Panc1 (cell line): ENCODE results near the gene KCNA4.

Experiments used
- CTCF ChIP-seq: fragments of 450-650 bp; IDR thresholded peaks from 2 replicates; pipeline ENCODE4 v1.5.1; 2017; ENCODE audit warnings: mild to moderate bottlenecking
- POLR2AphosphoS5 ChIP-seq: IDR thresholded peaks from 2 replicates; pipeline ENCODE4 v1.6.1; 2012; ENCODE audit warnings: mild to moderate bottlenecking, low read depth, low read length, moderate library complexity
- REST ChIP-seq, 2 experiments: IDR thresholded peaks; 2 replicates each; pipeline ENCODE4 v1.6.1; 2011 to 2012; ENCODE audit warnings: low read depth in 2 of 2, control low read depth in 1 of 2, low read length in 1 of 2, mild to moderate bottlenecking in 1 of 2, moderate library complexity in 1 of 2; ENCODE audit not compliant: insufficient read depth in 1 of 2
- SIN3A ChIP-seq: IDR thresholded peaks from 2 replicates; pipeline ENCODE4 v1.6.1; 2012; ENCODE audit warnings: low read depth, mild to moderate bottlenecking, low read length, moderate library complexity, borderline replicate concordance; ENCODE audit not compliant: insufficient read depth
- TCF7L2 ChIP-seq: IDR thresholded peaks from 2 replicates; pipeline ENCODE4 v1.6.1; 2011; ENCODE audit warnings: mild to moderate bottlenecking, low read depth, low read length, inconsistent platforms

GRCh38 chr11:30016588-30017363 lies at the start of gene KCNA4:
- TF ChIP-seq CTCF = no peak
- no peak for TF ChIP-seq SIN3A
- no peak for TF ChIP-seq REST (IDR thresholded peaks at IDR 0.05; ENCODE audit: insufficient read depth in 1 of 2, low read depth in 2 of 2, low read length in 1 of 2)
- TF ChIP-seq TCF7L2 = no peak
- no peak for TF ChIP-seq POLR2AphosphoS5
